ENCODE measurements around the gene DOCK4.

DNA sequence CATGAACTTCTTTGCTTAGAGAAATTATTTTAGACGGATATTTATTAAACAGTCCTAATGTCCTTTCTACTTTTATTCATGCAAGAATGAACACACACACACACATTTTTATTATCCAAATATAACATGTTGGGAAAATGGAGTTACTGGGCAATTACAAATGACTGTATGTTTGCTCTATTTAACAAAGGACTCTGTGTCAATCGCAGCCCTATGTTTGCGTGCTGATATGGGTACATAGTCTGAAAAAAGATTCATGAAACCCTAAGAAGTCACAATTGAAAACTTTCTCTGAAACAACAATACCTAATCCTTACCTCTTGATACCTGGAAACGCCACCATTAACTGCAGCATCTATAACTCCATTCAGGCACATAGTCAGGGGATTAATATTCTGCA, 459.2 kb downstream of the DOCK4 start:
- TF ChIP-seq, protein P1, sequence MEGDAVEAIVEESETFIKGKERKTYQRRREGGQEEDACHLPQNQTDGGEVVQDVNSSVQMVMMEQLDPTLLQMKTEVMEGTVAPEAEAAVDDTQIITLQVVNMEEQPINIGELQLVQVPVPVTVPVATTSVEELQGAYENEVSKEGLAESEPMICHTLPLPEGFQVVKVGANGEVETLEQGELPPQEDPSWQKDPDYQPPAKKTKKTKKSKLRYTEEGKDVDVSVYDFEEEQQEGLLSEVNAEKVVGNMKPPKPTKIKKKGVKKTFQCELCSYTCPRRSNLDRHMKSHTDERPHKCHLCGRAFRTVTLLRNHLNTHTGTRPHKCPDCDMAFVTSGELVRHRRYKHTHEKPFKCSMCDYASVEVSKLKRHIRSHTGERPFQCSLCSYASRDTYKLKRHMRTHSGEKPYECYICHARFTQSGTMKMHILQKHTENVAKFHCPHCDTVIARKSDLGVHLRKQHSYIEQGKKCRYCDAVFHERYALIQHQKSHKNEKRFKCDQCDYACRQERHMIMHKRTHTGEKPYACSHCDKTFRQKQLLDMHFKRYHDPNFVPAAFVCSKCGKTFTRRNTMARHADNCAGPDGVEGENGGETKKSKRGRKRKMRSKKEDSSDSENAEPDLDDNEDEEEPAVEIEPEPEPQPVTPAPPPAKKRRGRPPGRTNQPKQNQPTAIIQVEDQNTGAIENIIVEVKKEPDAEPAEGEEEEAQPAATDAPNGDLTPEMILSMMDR (IDR thresholded peaks at IDR 0.05), result no peak
- no peak for TF ChIP-seq POLR2AphosphoS5 (IDR thresholded peaks at IDR 0.05)
